GM06990 (cell line): ENCODE measurements around the gene EYA2.

Experiments used
- DNase-seq: peaks from one replicate; pipeline ENCODE4 v3.0.0-alpha.2; 2011; ENCODE audit not compliant: insufficient read length; ENCODE audit errors: extremely low read depth
- H3K27me3 ChIP-seq: replicated peaks from 2 replicates; pipeline ENCODE4 v1.6.0; 2011; ENCODE audit warnings: low read length; ENCODE audit not compliant: control insufficient read depth, insufficient read depth
- H3K36me3 ChIP-seq: 2 replicates; pipeline ENCODE4 v1.5.1; 2011; ENCODE audit warnings: low read length; ENCODE audit not compliant: control insufficient read depth, insufficient read depth
- H3K4me3 ChIP-seq: replicated peaks from 2 replicates; pipeline ENCODE4 v1.5.1; 2011; ENCODE audit warnings: low read depth, mild to moderate bottlenecking, control low read depth, low read length
- TF ChIP-seq, protein P1 (sequence below): IDR thresholded peaks from 2 replicates; pipeline ENCODE4 v1.5.1; 2011; ENCODE audit warnings: low read length, control low read depth, mild to moderate bottlenecking, inconsistent platforms; ENCODE audit not compliant: insufficient read depth, poor library complexity, severe bottlenecking

The EYA2 gene

DNA sequence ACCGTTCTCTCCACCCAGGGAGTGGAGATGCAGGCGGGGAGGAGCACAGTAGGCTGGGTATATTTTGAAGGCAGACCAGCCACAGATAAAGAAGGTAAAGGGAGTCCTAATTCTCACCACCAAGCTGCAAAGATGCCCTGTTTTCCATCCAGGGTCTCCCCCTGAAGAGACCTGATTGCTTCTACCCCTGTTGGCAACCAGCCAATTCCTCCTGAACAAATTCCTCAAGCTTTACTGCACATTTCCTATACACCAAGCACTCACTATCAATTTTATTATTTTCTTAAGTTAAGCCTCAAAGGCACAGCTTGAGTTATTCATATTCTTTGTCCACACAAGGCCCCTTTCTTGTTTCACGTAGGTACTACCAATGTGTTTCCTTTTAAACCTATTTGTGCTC is 214.4 kb downstream of the EYA2 start:
- no peaks in the 10 kb centered on the region for H3K27me3 ChIP-seq
- no peak overlapping the region for H3K4me3 ChIP-seq
- peaks cover 2% of the 10 kb centered on the region for H3K36me3 ChIP-seq
- TF ChIP-seq, protein P1, sequence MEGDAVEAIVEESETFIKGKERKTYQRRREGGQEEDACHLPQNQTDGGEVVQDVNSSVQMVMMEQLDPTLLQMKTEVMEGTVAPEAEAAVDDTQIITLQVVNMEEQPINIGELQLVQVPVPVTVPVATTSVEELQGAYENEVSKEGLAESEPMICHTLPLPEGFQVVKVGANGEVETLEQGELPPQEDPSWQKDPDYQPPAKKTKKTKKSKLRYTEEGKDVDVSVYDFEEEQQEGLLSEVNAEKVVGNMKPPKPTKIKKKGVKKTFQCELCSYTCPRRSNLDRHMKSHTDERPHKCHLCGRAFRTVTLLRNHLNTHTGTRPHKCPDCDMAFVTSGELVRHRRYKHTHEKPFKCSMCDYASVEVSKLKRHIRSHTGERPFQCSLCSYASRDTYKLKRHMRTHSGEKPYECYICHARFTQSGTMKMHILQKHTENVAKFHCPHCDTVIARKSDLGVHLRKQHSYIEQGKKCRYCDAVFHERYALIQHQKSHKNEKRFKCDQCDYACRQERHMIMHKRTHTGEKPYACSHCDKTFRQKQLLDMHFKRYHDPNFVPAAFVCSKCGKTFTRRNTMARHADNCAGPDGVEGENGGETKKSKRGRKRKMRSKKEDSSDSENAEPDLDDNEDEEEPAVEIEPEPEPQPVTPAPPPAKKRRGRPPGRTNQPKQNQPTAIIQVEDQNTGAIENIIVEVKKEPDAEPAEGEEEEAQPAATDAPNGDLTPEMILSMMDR = no peak
- no peak for DNase-seq

DNA sequence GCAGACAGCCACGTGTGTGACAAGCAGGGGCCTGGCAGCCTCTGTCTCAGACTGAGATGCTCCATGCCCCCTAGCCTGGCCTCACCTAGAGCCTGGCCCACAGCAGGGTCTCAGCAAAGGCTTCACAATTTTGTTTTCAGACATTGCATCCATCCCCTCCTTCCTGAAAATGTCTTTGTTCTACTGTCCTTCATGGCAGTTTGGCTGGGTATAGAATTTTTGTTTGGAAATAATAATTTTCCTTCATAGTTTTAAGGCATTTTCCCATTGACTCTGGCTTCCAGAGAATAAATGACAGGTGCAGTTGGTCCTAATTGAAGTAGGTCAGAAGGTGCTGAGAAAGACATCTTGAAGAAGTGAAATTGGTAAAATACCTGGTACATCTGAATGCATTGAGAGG is 216.2 kb downstream of the EYA2 start:
- TF ChIP-seq, protein P1 = no peak
- no peak for DNase-seq

DNA sequence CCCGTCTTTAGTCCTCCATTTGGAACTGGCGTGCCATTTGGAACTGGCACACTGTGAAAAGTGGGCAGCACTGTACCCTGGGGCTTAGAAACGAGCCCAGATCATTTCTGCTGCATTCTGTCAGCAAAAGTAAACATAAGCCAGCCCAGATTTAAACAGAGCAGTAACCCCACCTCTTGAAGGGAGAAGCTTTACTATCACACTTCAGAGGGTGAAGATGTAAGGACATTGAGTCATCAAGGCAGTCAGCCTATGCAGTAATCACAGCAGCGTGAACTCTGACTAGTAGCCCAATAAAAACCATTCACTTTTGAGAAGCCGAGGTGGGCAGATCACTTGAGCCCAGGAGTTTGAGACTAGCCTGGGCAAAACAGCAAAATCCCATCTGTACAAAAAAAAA is 216.9 kb downstream of the EYA2 start:
- Histone ChIP-seq H3K27me3 (no peaks in the 10 kb centered on the region), H3K36me3 (no peaks in the 10 kb centered on the region; the same call in none of the 2 replicates), H3K4me3 (no peak overlapping the region)
- no peak for DNase-seq
- TF ChIP-seq, protein P1 = no peak

More for the DNA sequence above, 216.2 kb downstream of the EYA2 start:
- H3K36me3 ChIP-seq = peaks cover 2% of the 10 kb centered on the region
- no peaks in the 10 kb centered on the region for H3K27me3 ChIP-seq
- H3K4me3 ChIP-seq = no peak overlapping the region

DNA sequence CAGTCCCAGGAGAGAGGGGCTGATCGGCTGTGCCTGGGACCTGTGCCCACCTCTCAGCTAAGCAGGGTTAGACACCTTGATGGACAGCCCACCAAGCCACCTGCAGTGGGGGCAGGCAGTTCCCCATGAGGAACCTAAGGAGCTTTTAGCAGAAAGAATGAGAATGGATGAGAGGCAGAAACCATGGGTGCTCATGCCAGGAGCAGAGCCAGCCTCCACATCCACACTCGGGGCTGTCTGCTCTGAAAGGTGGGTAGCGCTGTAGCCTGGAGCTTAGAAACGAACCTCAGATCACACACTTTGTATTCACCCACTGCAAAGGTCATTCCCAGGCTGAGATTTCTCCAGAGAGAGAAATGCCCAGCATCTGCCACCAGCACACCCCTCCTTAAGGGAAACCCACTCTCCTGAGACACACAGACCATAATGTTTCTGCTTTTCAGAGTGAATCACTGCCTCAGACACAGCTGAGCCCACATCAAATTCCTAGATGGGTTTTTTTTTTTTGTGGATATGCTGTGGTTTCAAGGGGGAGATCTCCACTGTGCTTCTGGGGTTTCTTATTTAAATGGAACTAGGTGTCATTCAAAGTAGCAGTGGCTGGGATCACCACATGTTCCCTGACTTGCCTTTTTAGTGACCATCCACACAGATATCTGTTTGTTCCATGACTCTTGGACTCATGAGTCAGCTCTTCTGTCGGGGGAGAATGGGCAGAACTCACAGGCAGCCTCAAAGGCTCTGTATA is 218.9 kb downstream of the EYA2 start:
- Histone ChIP-seq H3K36me3 (no peaks in the 10 kb centered on the region; the same call in none of the 2 replicates), H3K27me3 (no peaks in the 10 kb centered on the region), H3K4me3 (no peak overlapping the region)
- DNase-seq = no peak
- TF ChIP-seq, protein P1 = no peak

DNA sequence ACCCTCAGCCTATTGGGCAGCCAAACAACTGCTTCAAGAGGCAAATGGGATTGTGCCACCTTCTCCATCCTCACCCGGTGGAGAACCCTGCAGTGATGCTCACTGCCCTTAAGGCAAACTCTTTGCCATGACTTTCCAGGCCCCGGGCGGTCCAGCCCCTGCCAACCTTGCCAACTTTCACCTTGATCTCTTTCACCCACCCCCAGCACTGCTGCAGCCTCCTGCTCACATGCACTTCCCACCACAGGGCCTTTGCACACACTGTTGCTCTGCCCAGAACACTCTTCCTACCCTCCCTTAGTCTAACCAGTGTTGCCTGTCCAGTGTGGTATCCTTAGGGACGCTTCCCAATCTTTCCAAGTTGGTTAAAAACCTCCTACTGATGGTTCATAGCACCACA is 221.1 kb downstream of the EYA2 start:
- Histone ChIP-seq H3K36me3 (no peaks in the 10 kb centered on the region; the same call in none of the 2 replicates), H3K4me3 (no peak overlapping the region), H3K27me3 (no peaks in the 10 kb centered on the region)
- TF ChIP-seq, protein P1 = no peak
- DNase-seq = no peak
